Measurements from ENCODE around the gene PTPRG.

PTPRG gene

DNA sequence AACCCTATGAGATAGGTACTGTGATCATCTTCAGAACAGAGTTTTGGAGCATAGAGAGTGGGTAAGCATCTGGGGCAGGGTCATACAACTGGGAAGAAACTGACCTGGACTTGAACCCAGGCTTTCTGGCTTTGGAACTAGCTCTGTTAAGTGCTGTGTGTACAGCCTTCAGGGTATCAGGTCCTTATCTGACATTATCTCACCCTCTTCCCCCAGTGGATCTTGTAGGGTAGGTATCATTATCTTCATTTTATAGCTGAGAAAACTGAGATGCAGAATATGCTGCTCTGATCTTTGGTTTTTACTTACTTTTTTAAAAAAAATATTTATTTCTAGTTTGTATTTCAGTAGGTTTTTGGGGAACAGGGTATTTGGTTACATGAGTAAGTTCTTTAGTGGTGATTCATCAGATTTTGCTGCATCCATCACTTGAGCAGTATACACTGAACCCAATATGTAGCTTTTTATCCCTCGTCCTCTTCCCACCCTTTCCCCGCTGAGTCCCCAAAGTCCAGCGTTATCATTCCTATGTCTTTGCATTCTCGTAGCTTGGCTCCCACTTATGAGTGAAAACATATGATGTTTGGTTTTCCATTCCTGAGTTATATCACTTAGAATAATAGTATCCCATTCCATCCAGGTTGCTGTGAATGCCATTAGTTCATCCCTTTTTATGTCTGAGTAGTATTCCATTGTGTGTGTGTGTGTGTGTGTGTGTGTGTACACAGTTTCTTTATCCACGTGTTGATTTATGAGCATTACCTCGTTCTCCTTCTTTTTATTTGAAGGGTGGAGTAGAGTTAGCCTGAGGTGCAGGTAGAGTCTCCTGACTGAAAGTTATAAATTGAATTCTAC, 271.2 kb downstream of the PTPRG start:
- DNase-seq = no peak

DNA sequence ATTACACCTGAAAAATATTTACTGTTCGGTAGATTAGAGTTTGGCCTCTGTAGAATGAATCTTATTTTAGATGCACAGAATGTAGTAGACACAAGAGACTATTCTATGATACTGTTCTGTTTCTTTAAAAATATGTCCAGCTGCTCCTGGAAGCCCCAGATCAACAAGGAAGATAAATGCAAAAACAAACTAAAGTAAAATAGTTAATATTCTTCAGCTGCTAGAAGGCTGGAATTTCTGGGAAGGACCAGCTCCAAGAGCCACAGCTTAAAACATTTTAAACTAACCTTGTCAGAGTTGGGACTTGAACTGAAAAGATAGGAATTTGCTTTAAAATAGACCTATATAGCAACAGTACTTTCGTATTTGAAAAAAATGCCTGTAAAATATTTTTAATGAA, 277.9 kb downstream of the PTPRG start:
- DNase-seq = no peak

GRCh38 chr3:61841111-61841845, 279.9 kb downstream of the PTPRG start:
- no peak for DNase-seq

DNA sequence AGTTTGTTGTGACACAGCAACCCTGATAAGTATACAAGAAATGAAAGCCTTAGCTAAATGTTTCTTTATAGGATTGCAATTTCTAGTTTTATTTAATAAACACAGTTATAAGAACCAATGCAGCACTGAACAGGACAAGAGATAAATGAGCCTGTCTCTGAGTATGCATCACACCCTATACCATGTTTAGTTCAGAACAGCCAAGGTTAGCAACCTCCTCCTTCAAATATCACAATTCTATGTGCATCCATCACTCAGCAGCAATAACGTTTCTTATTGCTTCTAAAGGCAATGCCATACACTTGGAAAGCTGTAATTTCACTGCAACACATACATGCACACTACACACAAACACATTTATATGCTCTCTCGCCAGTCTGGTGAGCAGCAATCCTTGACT, 280.6 kb downstream of the PTPRG start:
- DNase-seq = no peak

- no peak for DNase-seq
These were observed 283.0 kb downstream of the PTPRG start for GRCh38 chr3:61844346-61844745.

GRCh38 chr3:61846488-61846887, 285.1 kb downstream of the PTPRG start:
- DNase-seq = no peak

DNA sequence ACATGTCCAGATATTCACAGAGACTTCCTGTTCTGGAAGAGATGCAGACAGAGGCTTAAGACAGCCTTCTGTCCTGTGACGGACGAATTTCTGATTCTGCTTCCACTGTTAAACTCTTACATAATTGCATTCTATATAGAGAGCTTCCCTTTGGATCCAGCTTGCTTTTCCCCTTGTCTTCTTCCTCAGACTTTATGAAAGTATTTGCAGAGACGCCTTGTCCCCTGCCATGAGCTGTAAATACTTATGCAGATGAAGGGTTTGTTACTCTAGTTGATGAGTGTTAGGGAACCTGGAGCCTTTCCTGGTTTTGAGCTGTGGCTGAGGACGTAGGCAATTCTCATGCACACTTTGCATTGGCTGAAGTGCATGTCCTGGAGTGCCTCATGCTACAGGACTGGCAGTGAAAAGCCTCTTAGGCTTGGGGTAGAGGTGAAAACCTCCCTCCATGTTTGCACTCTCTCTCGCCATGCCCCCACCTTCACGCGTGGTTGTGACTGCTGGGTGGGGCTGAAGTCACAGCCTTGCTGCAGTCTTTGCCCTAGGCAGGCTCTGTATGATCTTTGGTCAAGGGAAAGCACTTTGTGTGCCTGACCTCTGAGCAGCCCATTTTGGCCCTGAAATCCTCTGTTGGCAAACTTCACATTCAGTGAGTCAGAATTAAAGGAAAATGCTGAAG, 286.6 kb downstream of the PTPRG start:
- DNase-seq = no peak

DNA sequence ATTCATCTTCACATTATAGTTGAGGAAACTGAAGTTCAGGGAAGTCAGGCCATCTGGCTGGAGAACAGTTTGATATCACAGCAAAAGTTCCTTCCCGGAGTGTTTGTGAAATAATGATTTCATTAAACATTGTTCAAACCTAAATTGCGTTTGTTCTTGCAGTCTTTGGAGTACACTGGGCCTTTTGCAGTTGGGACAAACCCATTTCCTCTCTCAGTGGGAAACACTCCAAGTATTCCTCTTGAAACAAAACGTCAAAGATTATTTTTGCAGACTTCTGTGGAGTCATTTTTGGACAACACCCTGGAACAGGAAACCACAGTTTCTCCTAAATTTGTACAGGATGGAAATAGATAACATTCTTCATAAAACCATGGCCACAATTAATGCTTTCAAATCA, 287.5 kb downstream of the PTPRG start:
- no peak for DNase-seq

DNA sequence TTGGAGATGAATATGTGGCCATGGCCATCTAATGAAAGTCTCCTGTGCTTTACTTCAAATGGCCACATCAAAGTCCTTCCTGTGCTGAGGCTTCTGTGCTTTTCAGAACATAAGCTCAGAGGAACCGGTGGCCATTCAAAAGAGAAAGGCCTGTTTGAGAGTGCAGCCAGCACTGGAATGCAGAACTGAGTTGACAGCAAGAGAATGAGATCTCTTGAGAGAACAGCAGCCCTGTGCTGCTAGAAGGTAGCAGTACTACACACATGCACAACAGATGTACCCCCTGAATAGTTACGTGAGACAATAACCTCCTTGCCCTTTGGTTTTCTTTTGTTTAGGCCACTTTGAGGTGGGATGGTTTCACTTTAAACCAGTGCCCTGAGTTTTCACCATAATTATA, 292.5 kb downstream of the PTPRG start:
- no peak for DNase-seq

DNA sequence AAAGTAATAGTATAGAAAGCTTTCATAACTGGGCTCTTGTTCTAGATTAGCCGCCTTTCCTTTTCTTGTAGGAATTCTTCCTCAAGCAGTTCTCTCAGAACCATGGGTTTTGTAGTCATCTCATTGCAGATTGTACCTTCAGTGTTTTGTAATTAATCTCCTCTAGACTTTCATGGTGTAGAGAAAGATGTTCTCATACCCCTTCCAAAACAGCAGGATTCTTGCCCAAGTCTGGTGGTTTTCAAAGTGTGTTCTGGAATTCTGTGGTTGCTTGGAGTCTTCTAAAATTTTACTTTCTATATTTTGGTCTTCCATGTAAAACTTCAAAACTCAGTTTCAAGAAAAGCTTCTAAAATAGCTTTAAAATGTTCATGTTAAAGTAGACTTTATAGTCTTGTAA, 293.8 kb downstream of the PTPRG start:
- no peak for DNase-seq

- DNase-seq = no peak
These were observed 295.9 kb downstream of the PTPRG start for GRCh38 chr3:61857297-61857696.

- no peak for DNase-seq
These were observed 296.7 kb downstream of the PTPRG start for GRCh38 chr3:61858054-61858453.

GRCh38 chr3:61861410-61861809, 300.0 kb downstream of the PTPRG start:
- DNase-seq = no peak

GRCh38 chr3:61862614-61863289, 301.4 kb downstream of the PTPRG start:
- no peak for DNase-seq

DNA sequence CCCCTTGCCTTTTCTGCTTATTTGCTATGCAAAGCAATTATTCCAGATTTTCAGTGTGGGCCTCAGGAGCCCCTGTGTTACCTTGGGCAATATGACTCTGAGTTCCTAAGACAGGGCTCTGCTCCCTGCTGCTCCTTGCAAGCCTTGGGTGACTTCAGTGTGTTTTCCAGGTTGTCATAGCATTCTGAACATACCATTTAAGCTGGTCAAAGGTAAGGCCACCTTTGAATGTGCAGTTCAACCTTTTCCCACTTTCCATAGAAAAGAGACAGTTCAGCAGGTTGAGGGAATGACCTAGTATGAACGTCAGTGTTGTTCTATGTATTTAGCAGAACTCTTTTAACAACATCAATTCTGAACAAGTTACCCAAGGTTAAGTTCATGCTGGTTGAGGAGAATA, 302.2 kb downstream of the PTPRG start:
- DNase-seq = no peak

DNA sequence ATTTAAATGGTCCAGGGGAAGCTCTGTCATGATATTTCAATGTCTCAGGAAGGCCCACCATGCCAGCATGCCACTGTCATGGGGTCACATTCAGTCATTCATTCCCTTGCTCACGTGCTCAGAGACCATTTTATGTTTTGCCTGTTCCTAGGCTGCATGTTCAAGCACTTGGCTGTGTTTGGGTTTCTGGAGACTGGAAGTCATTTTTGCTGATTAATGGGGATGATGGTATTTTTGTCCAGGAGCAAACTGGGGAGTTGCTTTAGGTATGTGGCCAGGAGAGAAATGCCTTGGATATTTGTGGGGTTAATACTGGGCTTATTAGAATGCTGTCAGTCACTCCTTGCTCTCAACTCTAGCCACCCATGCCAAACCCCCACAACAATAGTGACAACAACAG, 303.5 kb downstream of the PTPRG start:
- no peak for DNase-seq

DNA sequence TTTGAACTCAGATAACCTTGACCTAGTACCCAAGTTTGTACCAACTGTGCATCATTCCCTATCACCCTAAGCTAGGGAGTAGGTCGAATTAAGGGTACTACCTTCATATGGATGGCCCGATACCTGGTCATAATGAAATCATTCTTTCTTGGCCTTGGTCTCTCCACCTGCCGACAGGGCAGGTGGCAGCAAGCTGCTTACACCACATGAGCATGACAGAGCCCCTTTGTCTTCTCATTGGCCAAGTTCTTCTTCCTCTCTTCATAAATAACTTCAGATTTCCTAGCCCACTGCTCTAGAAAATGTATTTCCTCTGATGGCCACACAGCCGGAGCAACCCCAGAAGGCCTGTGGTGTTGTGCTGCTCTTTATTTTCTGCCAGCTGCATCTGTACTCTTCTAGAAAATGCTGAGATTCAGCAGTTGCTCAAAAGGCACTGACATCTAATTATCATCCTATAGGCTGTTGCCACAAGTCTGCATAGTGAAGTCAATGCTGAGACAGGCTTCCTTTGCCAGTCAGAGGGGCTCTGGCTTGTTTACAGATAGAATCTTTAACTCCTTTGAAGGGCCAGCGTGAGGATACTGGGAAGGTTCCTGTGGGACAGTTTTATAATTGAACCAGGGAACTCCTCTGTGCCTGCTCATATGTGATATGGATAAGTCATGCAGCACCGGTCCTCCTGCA, 304.2 kb downstream of the PTPRG start:
- DNase-seq = no peak

DNA sequence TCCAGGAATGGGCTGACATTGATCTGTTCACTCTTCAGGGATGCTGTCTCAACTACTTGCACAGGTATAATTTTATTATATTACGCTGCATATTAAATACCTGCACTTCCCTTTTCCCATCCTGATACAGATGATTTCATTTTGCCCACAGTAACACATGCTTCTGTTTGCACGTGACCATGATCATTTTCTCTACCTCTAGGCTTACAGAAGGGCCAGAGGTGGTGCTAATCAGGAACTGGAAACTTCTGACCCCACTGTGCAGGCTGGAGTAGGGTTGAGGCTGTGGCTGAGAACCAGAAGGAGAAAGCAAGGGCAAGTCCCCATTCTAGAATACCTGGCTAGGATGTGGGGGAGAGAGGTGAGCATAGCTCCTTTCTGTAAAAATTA, 304.8 kb downstream of the PTPRG start:
- DNase-seq = no peak

DNA sequence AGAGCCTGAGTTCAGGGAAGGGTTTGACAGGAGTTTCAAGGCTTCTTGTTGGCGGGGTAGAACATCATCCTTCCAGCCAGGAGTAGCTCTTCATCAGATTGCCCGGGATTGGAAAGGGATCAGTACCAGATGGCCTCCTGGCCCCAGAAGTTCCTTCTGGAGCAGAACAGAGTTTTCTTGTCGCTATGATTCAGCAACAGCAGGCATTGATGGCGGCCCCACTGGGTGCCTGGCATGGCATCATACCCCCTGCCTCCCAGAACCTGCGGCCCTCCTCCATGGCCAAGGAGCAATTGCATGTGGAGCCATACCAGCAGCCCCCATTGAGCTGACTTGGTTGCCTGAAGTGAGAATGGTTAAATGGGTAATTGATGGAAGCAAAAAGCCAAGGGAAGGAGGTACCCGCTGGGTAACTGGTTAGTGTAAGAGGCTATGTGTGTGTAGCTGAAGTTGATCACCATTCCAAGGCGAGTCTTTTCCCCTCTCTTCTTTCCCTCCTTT, 305.6 kb downstream of the PTPRG start:
- no peak for DNase-seq

DNA sequence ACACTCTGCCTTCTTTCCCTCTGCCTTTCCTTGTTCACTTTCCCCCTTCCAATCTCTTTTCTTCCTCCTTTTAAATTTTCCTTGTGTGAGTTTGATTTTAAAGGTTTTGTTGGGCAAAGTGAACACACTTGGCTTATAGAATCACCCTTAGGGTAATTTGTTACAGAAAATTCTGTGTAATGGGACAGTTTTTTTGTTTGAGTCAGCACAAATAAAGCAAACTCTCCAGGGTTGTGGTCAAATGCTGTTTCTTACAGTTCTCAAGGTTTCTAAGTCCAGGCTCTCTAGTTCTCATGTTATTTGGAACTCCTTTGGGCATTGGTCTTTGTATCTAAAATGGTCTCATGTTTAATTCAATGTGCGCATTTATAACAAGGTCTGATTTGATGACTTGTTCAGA, 307.1 kb downstream of the PTPRG start:
- no peak for DNase-seq

DNA sequence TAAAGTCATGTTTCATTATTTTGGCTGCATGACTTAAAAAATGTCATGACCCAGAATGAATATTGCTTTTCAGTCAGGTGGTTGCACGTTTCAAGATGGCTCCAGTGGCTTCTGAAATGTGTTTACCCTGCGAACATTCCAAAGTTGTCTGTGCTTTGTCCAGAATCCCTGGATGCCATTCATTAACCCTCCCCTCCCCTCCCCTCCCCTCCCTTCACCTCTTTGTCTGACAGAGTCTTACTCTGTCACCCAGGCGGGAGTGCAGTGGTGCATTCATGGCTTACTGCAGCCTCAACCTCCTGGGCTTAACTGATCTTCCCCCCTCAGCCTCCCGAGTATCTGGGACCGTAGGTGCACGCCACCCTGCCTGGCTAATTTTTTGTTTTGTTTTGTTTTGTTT, 308.0 kb downstream of the PTPRG start:
- DNase-seq = no peak

DNA sequence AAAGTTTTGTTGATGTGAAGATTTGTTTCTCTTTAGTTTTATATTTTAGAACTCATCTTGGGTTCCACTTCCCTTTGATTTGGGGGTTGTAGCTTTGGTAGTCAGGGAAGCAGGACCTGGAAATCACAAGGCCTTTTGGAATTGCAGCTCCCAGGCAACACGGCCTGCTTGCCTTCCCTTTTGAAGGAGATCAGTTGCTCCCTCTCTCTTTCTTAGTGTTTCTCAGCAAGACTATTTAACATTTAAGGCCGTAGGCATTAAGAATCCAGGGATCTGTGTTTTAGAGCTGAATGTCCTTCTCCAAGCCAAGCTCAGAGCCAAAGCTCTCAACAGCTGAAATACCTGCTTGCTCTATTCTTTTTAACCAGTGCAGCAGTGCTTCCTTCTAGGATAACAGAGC, 310.3 kb downstream of the PTPRG start:
- DNase-seq = no peak

All from NCI-H774 (cell line).